HCEC 1CT (cell line): ENCODE measurements around the gene UBQLN1.
"Not testable (repeated sequence)": the region's sequence is repeated elsewhere in the genome, so short reads cannot be mapped to it uniquely, and the experiment has no call there.

Experiments
- DNase-seq: peaks from one replicate; pipeline ENCODE4 v3.0.0-alpha.2; 2017

The UBQLN1 gene

GRCh38 chr9:83707768-83708514 lies at the start of gene UBQLN1:
Gene UBQLN1 (minus strand): TSS chr9:83707958. CDS start chr9:83707679, 279 bp downstream.
- peak; percentile 86 for DNase-seq

- no peak for DNase-seq
Observed at GRCh38 chr9:83754383-83754977, 46.7 kb upstream of the UBQLN1 start.

GRCh38 chr9:83749706-83750105 lies 41.9 kb upstream of the UBQLN1 start:
- no peak for DNase-seq

GRCh38 chr9:83744206-83744605 lies 36.4 kb upstream of the UBQLN1 start:
- no peak for DNase-seq

DNA sequence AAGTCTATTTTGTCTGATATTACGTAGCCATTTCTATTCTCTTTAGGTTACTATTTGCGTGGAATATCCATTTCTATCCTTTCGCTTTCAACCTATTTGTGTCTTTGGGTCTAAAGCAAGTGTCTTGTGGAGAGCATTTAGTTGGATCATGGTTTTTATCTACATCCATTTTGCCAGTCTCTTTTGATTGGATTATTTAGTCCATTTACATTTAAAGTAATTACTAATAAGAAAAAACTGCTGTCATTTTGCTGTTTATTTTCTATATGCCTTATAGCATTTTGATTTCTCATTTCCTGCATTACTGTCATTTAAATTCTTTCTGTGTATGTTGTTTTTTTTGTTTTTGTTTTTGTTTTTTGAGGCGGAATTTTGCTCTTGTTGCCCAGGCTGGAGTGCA lies 26.0 kb upstream of the UBQLN1 start:
- no peak for DNase-seq

GRCh38 chr9:83728591-83729368 lies 21.0 kb upstream of the UBQLN1 start:
- not testable (repeated sequence) for DNase-seq

DNA sequence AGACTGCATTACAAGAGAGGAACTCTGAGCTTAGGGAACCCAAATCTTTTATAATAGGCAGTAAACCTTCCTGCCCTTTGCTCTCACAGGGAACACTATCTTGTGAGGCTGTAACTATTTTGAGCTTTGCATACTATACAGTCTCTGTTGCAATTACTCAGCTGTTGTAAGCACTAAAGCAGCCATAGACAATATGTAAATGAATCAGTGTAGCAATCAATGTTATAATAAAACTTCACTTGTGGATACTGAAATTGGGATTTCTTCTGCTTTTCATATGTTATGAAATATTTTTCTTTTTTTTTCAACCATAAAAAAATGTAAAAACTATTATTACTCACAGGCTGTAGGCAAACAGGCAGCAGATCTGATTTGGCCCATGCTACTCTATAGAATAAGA lies 16.7 kb upstream of the UBQLN1 start:
- DNase-seq, result no peak

DNA sequence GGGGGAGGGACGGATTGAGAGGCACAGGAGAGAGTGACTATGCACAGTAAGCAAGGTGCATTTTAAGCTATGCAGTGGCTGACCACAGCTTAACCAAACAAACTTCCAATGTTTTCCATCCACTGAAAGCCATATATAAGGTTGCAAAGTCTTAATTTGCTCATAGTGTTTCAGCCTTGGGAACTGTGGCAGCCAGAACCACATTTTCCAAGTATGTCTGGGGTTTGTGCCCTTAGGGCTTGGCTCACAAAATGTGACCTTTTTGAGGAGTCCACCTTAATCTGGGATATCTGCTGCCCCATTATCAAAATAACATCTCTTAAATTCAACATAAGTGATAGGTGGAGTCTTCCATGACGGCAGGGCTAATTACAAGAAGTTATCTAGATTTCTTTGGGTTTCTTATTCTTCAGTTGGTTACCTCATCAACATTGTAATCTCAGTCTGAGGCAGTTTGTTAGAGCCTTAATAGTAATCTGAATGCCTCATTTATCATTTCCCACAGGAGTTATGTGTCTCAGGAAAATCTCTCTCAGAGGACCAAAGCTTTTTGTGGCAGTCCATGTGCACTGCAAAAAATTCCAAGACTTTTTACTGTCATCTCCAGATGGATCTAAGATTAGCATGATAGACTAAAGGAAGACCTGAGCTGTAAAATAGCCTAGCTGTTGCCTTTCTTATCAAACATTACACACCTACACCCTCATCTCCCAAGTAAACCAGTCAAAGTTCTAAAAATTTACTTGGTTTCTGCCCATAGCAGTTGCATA lies 15.2 kb upstream of the UBQLN1 start:
- no peak for DNase-seq

GRCh38 chr9:83721509-83721908 lies 13.8 kb upstream of the UBQLN1 start:
- no peak for DNase-seq

DNA sequence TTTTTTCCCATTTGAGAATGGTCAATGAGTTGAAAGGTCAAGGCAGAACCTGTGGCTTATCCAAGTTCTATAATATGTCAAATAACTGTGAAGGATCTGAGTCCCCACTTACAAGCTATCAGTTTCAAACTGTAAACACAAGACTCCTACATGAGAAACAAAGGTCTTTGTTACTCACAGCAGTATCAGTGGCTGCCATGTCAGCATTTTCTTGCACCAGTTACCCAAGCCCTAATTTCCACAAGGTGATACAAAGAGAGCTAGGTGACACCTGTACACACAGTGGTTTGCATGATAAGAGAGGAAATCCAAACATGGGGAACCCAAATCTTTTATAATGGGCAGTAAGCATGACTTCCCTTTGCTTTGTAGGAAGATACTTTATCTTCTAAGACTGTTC lies 8.0 kb upstream of the UBQLN1 start:
- no peak for DNase-seq

DNA sequence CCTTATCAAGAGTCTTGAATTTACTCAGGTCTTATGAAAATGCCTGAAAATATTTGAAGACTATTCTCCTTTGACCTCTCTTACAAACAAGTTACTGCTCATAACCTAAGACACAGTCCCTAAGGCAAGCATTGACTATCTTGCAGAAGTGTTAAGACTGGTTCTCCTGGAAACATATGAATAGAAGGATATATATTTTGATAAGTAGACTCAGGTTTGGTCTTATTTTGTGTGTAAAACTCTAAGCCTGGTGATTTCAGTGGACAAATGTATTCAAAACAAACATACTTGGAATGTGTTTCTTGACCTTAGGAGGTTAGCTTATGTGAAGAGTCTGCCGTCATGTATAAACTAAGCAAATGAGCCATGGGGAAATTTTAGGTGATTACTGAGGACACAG lies 7.5 kb upstream of the UBQLN1 start:
- no peak for DNase-seq

DNA sequence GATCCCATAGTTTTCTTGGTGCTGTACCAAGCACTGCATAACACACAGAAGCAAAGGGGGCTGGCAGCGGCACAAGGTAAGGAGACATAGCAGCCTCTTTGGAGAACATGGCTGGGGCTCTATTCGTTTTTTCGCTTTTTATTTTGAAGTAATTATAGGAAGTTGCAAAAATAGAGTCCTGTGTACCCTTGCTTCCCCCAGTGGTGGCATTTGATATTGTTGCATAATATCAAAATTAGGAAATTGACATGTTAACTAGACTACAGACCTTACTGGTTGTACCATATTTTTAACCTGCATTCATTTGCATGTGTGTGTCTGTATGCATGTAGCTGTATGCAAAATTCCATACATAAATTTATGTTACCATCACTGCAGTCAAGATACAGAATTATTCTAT lies 6.6 kb upstream of the UBQLN1 start:
- no peak for DNase-seq

DNA sequence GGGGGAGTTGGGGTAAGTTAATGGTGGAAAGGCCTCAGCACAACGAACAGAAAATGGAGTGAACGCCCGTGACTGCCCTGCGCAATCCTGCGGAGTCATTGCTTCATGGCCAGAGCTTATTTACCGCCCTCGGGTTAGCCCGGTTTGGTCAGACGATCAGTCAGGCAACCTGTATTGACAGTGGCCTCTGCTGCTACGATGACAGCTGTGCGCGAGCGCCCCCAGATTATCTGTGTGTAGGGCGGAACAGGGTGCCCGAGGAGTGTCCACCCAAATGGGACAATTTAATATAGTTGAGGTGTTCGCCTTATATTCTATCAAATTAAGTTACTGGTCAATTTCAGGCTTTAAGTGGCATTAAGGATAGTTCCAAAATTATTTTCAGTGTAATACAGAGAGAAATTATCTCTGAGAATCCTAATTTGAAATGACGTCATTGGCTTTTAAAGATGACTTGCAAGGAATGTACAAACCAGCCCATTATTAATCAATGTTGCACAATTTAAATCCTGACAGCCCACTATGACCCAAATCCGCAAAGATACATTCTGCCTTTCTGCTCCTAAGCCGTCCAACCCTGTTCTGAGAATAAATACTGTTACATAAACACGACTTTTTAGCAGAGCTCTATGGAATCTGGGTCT lies 879 bp upstream of the UBQLN1 start:
- DNase-seq, result peak; percentile 57

GRCh38 chr9:83707518-83707767 lies 315 bp downstream of the UBQLN1 start:
- DNase-seq, result peak; percentile 79

DNA sequence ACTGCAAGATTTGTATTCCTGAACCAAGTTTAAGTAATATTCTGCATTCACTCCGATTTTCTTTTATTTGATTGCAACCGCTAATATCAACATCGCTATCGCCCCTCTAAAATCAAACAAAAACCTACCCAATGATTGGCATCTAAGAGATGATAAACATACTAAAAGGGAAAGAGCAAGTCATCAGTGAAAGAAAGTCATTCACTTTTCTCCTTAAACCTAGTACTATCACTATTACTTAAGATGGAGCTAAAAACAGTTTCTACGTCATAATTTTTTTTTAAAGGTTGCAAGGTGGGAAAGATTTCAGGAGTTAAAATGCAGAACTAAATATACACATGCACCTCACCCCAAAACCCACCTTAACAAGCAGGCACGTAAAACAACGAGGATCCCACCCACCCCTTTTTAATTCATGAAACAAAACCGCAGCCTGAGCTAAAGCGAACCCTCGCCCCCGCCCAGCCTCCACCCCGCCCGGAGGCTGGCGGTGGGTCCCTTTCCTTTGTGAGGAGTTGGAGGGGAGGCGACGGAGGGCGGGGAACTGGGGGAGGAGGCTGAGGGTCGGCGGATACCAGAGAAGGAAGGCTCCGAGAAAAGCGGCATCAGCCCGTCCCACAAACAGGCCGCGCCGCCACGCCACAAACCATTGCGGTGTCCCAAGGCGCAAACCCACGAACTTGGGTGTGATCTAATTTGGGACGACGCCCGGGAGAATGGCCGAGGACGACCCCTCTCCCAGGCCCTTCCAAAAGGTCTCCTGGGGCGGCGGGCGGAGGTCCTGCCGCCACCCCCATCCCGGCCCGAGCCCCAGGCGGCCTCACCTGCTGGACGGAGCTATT lies 861 bp downstream of the UBQLN1 start:
- peak; percentile 11 for DNase-seq

GRCh38 chr9:83705219-83705651 lies 2.5 kb downstream of the UBQLN1 start:
- DNase-seq, result not testable (repeated sequence)

DNA sequence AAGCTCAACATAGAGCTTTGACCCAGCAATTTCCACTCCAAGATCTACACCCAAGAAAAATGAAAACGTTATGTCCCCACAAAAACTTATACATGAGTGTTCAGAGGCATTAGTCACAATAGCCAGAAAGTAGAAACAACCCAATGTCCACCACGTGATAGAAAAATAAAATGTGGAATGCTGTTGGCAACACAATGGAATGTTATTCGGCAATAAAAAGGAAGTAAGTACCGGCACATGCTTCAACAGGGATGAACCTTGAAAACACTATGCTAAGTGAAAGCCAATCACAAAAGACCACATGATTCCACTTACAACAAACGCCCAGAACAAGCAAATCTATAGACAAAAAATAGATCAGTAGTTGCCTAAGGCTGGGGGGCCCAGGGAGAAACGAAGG lies 6.0 kb downstream of the UBQLN1 start:
- DNase-seq, result peak; percentile 87

DNA sequence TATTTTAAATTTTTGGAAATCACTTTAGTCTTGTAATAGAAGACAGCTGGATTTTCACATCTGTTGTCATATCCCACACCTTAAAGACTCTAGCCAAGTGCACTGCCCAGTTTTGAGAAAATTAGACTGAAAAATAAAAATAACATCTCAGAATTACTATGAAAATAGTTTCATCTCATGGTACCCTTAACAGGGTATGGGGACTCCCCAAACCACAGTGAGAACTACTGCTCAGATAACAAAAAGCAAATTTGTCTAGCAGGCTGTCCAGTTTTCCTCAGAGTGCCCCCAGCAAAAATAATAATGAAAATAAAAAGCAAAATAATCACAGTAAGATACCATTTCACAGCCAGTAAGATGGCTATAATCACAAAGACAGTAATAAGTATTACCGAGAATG lies 6.5 kb downstream of the UBQLN1 start:
- no peak for DNase-seq

DNA sequence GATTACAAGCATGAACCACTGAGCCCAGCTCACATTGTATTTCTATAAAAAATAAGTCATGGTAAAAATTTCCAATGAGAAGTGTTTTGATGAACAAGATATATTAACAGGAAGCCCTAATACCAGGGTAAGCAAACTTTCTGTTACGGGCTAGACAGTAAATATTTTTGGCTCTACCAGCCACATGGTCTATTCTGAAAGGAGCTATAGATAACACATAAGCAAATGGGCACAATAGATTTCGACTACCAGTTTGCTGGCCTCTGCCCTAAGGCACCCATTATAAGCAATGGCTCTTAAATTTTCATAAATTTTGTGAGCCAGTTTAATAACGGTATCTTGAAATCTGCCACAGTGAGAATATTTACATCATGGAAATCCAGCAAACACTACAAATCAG lies 8.1 kb downstream of the UBQLN1 start:
- DNase-seq, result no peak

GRCh38 chr9:83698976-83699585 lies 8.7 kb downstream of the UBQLN1 start:
- DNase-seq, result no peak

DNA sequence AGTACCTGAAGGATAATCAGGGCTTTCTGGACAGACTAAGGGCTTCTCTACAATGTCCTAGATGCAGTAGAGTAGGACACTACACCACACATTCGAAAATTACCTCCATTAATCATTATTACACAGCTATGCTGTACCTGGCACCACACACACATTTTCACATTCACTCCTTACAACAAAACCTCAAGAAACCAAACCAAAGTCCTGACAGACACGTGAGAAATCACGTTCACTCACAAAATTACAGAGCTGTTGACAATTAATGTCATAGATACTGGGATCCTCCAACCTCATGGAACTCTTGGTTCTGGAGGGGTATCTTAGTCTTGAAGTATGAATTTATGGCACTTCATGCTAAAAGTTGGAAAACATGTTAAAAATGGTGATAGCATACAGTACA lies 16.3 kb downstream of the UBQLN1 start:
- no peak for DNase-seq

- DNase-seq, result no peak
Observed at GRCh38 chr9:83688921-83689320, 18.8 kb downstream of the UBQLN1 start.
